ENCODE measurements around the gene EDN1.
"Not testable (repeated sequence)": the region's sequence is repeated elsewhere in the genome, so short reads cannot be mapped to it uniquely, and the experiment has no call there.

EDN1 gene

GRCh38 chr6:12294851-12295536, 4.8 kb downstream of the EDN1 start:
- DNase-seq (ENCODE audit: low read depth in 2 of 2): no peak

- no peak for DNase-seq (ENCODE audit: low read depth in 2 of 2)
Measured at GRCh38 chr6:12295558-12296254, 5.5 kb downstream of the EDN1 start.

GRCh38 chr6:12296255-12296573, 6.1 kb downstream of the EDN1 start:
- DNase-seq (ENCODE audit: low read depth in 2 of 2): no peak

- DNase-seq (ENCODE audit: low read depth in 2 of 2): no peak
Measured at GRCh38 chr6:12296604-12297003, 6.4 kb downstream of the EDN1 start.

GRCh38 chr6:12297363-12298016, 7.3 kb downstream of the EDN1 start:
- DNase-seq (ENCODE audit: low read depth in 2 of 2): no peak

GRCh38 chr6:12298017-12298978, 8.1 kb downstream of the EDN1 start:
- DNase-seq (ENCODE audit: low read depth in 2 of 2): no peak

GRCh38 chr6:12298995-12299394, 8.8 kb downstream of the EDN1 start:
- no peak for DNase-seq (ENCODE audit: low read depth in 2 of 2)

- no peak for DNase-seq (ENCODE audit: low read depth in 2 of 2)
Measured at GRCh38 chr6:12301018-12301417, 10.9 kb downstream of the EDN1 start.

- DNase-seq (ENCODE audit: low read depth in 2 of 2): no peak
Measured at GRCh38 chr6:12304487-12304886, 14.3 kb downstream of the EDN1 start.

GRCh38 chr6:12309070-12309469, 18.9 kb downstream of the EDN1 start:
- no peak for DNase-seq (ENCODE audit: low read depth in 2 of 2)

- no peak for DNase-seq (ENCODE audit: low read depth in 2 of 2)
Measured at GRCh38 chr6:12311106-12311505, 20.9 kb downstream of the EDN1 start.

GRCh38 chr6:12312736-12313135, 22.6 kb downstream of the EDN1 start:
- DNase-seq (ENCODE audit: low read depth in 2 of 2): no peak

GRCh38 chr6:12313306-12313991, 23.3 kb downstream of the EDN1 start:
- DNase-seq (ENCODE audit: low read depth in 2 of 2): no peak

- no peak for DNase-seq (ENCODE audit: low read depth in 2 of 2)
Measured at GRCh38 chr6:12313992-12314589, 23.9 kb downstream of the EDN1 start.

GRCh38 chr6:12314751-12315150, 24.6 kb downstream of the EDN1 start:
- no peak for DNase-seq (ENCODE audit: low read depth in 2 of 2)

GRCh38 chr6:12315292-12316081, 25.3 kb downstream of the EDN1 start:
- no peak for DNase-seq (ENCODE audit: low read depth in 2 of 2)

GRCh38 chr6:12318749-12319148, 28.6 kb downstream of the EDN1 start:
- no peak for DNase-seq (ENCODE audit: low read depth in 2 of 2)

GRCh38 chr6:12320074-12320473, 29.9 kb downstream of the EDN1 start:
- not testable (repeated sequence) for DNase-seq (ENCODE audit: low read depth in 2 of 2)

- DNase-seq (ENCODE audit: low read depth in 2 of 2): no peak
Measured at GRCh38 chr6:12324099-12324498, 33.9 kb downstream of the EDN1 start.

- DNase-seq (ENCODE audit: low read depth in 2 of 2): no peak
Measured at GRCh38 chr6:12324748-12325147, 34.6 kb downstream of the EDN1 start.

Measured in stimulated activated CD4-positive, alpha-beta T cell treated with anti-CD3 and anti-CD28 coated beads, Interleukin-1b, Interleukin-23, amount 100 ng/mL, for 1 hour (primary cell).